ENCODE data around the gene MRPL40. TPM values are rescaled to one million over a fixed set of nuclear protein-coding genes. Genes with fewer than 3 reads are reported as not detected.
A peak's percentile ranks its signal among the peaks of the same experiment; 100 is the strongest.

Gene MRPL40
- total and polyA plus RNA-seq, 2 of the 13 experiments (the other 11 are each of a cell fraction or from before 2014, with no cell fraction given), result 42.7 to 79.7 TPM

- TF ChIP-seq PRDM10 (CRISPR knock-in tag; IDR thresholded peaks at IDR 0.05; ENCODE audit: low read depth) (no peak), NR1H2 (CRISPR knock-in tag; IDR thresholded peaks at IDR 0.05; ENCODE audit: borderline replicate concordance, low read depth) (peak; percentile 74; the same call in 1 of the 2 replicates), ZNF792 (CRISPR knock-in tag; IDR thresholded peaks at IDR 0.05) (no peak), REST (IDR thresholded peaks at IDR 0.05; ENCODE audit: borderline replicate concordance in 1 of 2, low read depth in 1 of 2, low read length in 2 of 2) (no peak), ZMAT3 (CRISPR knock-in tag; conservative IDR thresholded peaks at IDR 0.05) (peak; percentile 75; the same call in 1 of the 2 replicates), SETDB1 (CRISPR knock-in tag; IDR thresholded peaks at IDR 0.05; ENCODE audit: borderline replicate concordance) (no peak), ZNF773 (CRISPR knock-in tag; IDR thresholded peaks at IDR 0.05; ENCODE audit: borderline replicate concordance) (no peak), CTCF (CRISPR knock-in tag; IDR thresholded peaks at IDR 0.05) (peak; percentile 20), ZNF614 (CRISPR knock-in tag; IDR thresholded peaks at IDR 0.05; ENCODE audit: borderline replicate concordance) (no peak), ARID2 (CRISPR knock-in tag; IDR thresholded peaks at IDR 0.05; ENCODE audit: borderline replicate concordance) (peak; percentile 39; the same call in 1 of the 2 replicates), ZNF616 (CRISPR knock-in tag; IDR thresholded peaks at IDR 0.05; ENCODE audit: low read depth) (no peak), HMGXB4 (CRISPR knock-in tag; IDR thresholded peaks at IDR 0.05; ENCODE audit: borderline replicate concordance in 1 of 2, low read depth in 1 of 2) (no peak), CEBPB (IDR thresholded peaks at IDR 0.05; ENCODE audit: borderline replicate concordance, low read depth, low read length) (no peak), SAP130 (CRISPR knock-in tag; IDR thresholded peaks at IDR 0.05; ENCODE audit: low read depth) (no peak; the same call in none of the 2 replicates), MIXL1 (CRISPR knock-in tag; IDR thresholded peaks at IDR 0.05) (no peak), ZNF776 (CRISPR knock-in tag; IDR thresholded peaks at IDR 0.05) (no peak; the same call in 1 of the 2 replicates), NR3C1 (CRISPR knock-in tag; IDR thresholded peaks at IDR 0.05) (no peak), MEF2D (CRISPR knock-in tag; IDR thresholded peaks at IDR 0.05) (0 out of 2 replicates have a peak, but pooled peaks have one; percentile 36)
These were observed 1.3 kb upstream of the MRPL40 start (continued) for GRCh38 chr22:19430890-19431541.
